Measurements from ENCODE around the gene PFDN5.

The PFDN5 gene

DNA sequence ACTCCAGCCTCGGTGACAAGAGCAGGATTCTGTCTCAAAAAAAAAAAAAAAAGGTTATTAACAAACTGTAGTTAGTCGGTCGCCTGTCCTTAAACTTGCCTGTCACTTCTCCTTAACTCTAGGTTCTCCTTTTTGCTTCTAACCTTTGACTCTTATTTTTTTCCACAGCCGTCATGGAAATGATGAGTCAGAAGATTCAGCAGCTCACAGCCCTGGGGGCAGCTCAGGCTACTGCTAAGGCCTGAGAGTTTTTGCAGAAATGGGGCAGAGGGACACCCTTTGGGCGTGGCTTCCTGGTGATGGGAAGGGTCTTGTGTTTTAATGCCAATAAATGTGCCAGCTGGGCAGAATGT, 3.7 kb downstream of the PFDN5 start:
- DNase-seq (ENCODE audit: low read depth, low spot score) = no peak
- TF ChIP-seq CTCF (IDR thresholded peaks at IDR 0.05; ENCODE audit: insufficient read depth, low read length, missing control alignments) = no peak
- POLR2A ChIA-PET = interaction anchor here (0.6 to 2.9 kb wide), 6 partner anchors 20 to 83 kb away, joined by 3 to 19 read pairs (median 3); partner anchors contain the start of gene AAAS
- CTCF ChIA-PET = interaction anchor here (0.9 to 22.9 kb wide), 9 partner anchors 9 to 236 kb away, joined by 3 to 659 read pairs (median 4); partner anchors contain the start of genes AAAS and ITGB7
- H3K4me3 ChIP-seq (ENCODE audit: low read depth, low read length) = peak overlapping the region; percentile 93

GRCh38 chr12:53299454-53300180, 4.3 kb downstream of the PFDN5 start, which contains the start of gene MYG1:
TSS of gene MYG1 (plus strand) at chr12:53299695. CDS start at chr12:53299738, 43 bp downstream.
- ChIA-PET CTCF (interaction anchor here (0.7 to 22.9 kb wide), 9 partner anchors 9 to 236 kb away, joined by 3 to 659 read pairs (median 4); partner anchors contain the start of genes AAAS and ITGB7), POLR2A (interaction anchor here (0.6 to 2.9 kb wide), 6 partner anchors 20 to 83 kb away, joined by 3 to 19 read pairs (median 3); partner anchors contain the start of gene AAAS)
- TF ChIP-seq CTCF (IDR thresholded peaks at IDR 0.05; ENCODE audit: insufficient read depth, low read length, missing control alignments) = peak; percentile 41
- no peak for DNase-seq (ENCODE audit: low read depth, low spot score)
- H3K4me3 ChIP-seq (ENCODE audit: low read depth, low read length) = peak within 1 kb of the TSS; percentile 93

DNA sequence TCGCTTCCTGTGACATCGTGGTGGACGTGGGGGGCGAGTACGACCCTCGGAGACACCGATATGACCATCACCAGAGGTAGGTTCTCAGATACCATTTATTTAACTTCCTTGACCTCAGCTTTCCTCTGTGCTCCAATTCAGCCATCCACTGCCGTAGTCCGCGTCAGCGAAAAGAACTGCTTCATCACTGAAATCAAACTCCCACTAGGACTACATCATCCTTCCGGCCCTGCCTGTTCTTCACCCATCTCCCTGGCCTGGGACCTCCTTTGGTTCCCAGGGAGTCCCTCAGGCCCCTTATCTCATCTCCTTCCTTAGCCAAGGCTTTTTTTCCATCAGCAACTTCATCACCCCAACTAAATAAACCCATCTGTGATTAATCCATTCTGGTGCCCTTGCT, 4.8 kb downstream of the PFDN5 start:
- ChIA-PET POLR2A (interaction anchor here (0.7 to 2.9 kb wide), 6 partner anchors 21 to 84 kb away, joined by 3 to 19 read pairs (median 4); partner anchors contain the start of gene AAAS), CTCF (interaction anchor here (0.7 to 22.9 kb wide), 4 partner anchors 12 to 140 kb away, joined by 4 to 659 read pairs (median 62); partner anchors contain the start of genes AAAS and ITGB7)
- no peak for DNase-seq (ENCODE audit: low read depth, low spot score)
- H3K4me3 ChIP-seq (ENCODE audit: low read depth, low read length) = peak overlapping the region; percentile 93
- no peak for TF ChIP-seq CTCF (IDR thresholded peaks at IDR 0.05; ENCODE audit: insufficient read depth, low read length, missing control alignments)

GRCh38 chr12:53302903-53303302, 7.6 kb downstream of the PFDN5 start:
- no peak overlapping the region for H3K4me3 ChIP-seq (ENCODE audit: low read depth, low read length)
- POLR2A ChIA-PET = no interaction called here
- DNase-seq (ENCODE audit: low read depth, low spot score) = no peak
- CTCF ChIA-PET = interaction anchor here (1.8 to 22.9 kb wide), 4 partner anchors 15 to 94 kb away, joined by 4 to 659 read pairs (median 62); partner anchors contain the start of genes AAAS and ITGB7
- TF ChIP-seq CTCF (IDR thresholded peaks at IDR 0.05; ENCODE audit: insufficient read depth, low read length, missing control alignments) = no peak

DNA sequence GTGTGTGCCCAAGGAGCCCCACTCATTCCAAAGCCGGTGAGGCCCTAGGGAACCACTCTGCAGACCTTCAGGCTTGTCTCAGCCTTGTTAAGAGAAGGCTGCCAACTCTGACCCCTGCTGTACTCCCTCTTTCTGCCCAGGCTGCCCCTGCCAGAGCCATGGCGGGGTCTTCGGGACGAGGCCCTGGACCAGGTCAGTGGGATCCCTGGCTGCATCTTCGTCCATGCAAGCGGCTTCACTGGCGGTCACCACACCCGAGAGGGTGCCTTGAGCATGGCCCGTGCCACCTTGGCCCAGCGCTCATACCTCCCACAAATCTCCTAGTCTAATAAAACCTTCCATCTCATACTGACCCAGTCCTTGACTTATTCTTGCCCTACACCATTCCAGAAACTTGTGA, 11.5 kb downstream of the PFDN5 start:
- no peak for DNase-seq (ENCODE audit: low read depth, low spot score)
- TF ChIP-seq CTCF (IDR thresholded peaks at IDR 0.05; ENCODE audit: insufficient read depth, low read length, missing control alignments) = no peak
- ChIA-PET POLR2A (no interaction called here), CTCF (interaction anchor here (1.6 kb wide), 1 partner anchor 95 kb away, joined by 6 read pairs; no protein-coding TSS in a partner anchor)
- H3K4me3 ChIP-seq (ENCODE audit: low read depth, low read length) = no peak overlapping the region

GRCh38 chr12:53308276-53308675, 12.9 kb downstream of the PFDN5 start:
- POLR2A ChIA-PET = interaction anchor here (0.8 kb wide), 1 partner anchor 13 kb away, joined by 3 read pairs; the partner anchor contains the start of gene AAAS
- CTCF ChIA-PET = interaction anchor here (1.0 to 9.2 kb wide), 3 partner anchors 9 to 14 kb away, joined by 3 to 102 read pairs (median 3); partner anchors contain the start of gene AAAS
- H3K4me3 ChIP-seq (ENCODE audit: low read depth, low read length) = no peak overlapping the region
- no peak for DNase-seq (ENCODE audit: low read depth, low spot score)
- TF ChIP-seq CTCF (IDR thresholded peaks at IDR 0.05; ENCODE audit: insufficient read depth, low read length, missing control alignments) = no peak

Measured in AG04449 (cell line).